Keratinocyte (primary cell): ENCODE measurements around the gene ABHD8.
A peak's percentile ranks its signal among the peaks of the same experiment; 100 is the strongest.

ENCODE experiments used
- CTCF ChIP-seq, 3 experiments: IDR thresholded peaks in 1 of 3; conservative IDR thresholded peaks in 1 of 3; optimal IDR thresholded peaks in 1 of 3; 2 replicates in 2 of 3; 3 replicates in 1 of 3; pipeline versions ENCODE3 to v1.5.1; 2011; ENCODE audit warnings: low read length in 3 of 3, mild to moderate bottlenecking in 3 of 3, moderate library complexity in 2 of 3, control low read depth in 1 of 3, inconsistent platforms in 1 of 3; ENCODE audit not compliant: insufficient read depth in 2 of 3; ENCODE audit errors: extremely low read depth in 1 of 3
- EZH2 ChIP-seq: IDR thresholded peaks from one replicate; pipeline ENCODE4 v1.6.1; 2012; ENCODE audit warnings: inconsistent platforms, mild to moderate bottlenecking, low read length, moderate library complexity

GRCh38 chr19:17260842-17261325, 42.3 kb downstream of the ABHD8 start:
- TF ChIP-seq CTCF (optimal IDR thresholded peaks at IDR 0.05 in 1 of 3, IDR thresholded peaks at IDR 0.05 in 1 of 3, conservative IDR thresholded peaks at IDR 0.05 in 1 of 3; ENCODE audit: extremely low read depth in 1 of 3, insufficient read depth in 2 of 3, low read length in 3 of 3): peak; percentile 95 to 98 (median 98)
- TF ChIP-seq EZH2: no peak
